KBM-7 (cell line): ENCODE results near the gene MATN4.

Source experiments
- DNase-seq: peaks from one replicate; pipeline ENCODE4 v3.0.0-alpha.2; 2015
- in situ Hi-C: fragments of 300-500 bp; cut with MboI; formaldehyde crosslinking; loops from 2 replicates; pipeline ENCODE4 v1.14.3; 2020; ENCODE audit warnings: low sequenced_read_pairs, low pct_unique_long_range_greater_than_20kb, mixed read lengths

The MATN4 gene

DNA sequence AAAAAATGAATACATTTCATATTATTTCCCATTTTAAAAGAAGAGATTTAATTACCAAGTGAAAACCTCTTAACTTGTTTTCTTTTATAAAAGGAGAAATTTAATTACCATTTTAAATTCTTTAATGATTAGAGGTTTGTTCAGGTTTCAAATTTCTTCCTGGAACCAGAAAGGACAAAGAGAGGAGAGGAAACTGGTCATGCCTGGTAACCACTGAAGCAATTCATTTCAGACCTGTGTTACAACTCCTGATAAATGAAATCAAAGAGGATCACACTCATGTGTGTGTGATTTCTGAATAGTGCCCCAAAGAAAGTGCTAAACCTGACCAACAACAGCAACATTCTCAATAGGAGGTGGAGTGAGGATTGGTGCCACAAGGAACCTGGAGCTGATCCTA is 41.1 kb downstream of the MATN4 start:
- in situ Hi-C loops, result no loop called here
- DNase-seq, result no peak

DNA sequence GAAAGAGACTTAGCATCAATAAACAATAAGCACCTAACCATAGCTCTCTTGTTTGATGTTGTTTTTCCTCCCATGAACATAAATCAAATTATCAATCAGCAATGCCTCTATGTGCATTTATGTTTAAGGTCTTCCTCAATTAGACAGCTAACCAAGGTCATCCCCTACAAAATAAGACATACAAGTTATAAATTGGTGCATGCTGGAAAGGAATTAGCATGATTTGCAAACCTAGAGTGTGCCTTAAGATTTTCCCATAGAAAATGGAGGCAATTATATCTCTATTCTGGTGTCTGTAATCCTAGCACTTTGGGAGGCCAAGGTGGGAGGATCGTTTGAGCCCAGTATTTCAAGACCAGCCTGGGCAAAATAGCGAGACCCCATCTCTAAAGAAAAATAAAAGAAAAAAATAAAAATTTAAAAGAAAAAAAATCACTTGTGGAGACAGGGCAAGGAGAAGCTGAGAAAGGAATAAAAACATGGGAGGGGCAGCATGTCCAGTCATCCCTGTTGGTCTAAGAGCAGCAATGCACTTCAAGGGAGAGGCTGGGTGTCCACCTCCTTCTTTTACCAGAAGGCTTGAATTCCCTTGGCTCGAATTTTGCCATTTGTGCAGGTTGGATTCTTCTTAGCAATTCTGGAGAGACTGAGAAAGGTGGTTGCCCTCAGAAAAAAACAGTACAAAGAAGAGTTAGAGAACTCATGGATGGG is 44.4 kb downstream of the MATN4 start:
- in situ Hi-C loops, result no loop called here

DNA sequence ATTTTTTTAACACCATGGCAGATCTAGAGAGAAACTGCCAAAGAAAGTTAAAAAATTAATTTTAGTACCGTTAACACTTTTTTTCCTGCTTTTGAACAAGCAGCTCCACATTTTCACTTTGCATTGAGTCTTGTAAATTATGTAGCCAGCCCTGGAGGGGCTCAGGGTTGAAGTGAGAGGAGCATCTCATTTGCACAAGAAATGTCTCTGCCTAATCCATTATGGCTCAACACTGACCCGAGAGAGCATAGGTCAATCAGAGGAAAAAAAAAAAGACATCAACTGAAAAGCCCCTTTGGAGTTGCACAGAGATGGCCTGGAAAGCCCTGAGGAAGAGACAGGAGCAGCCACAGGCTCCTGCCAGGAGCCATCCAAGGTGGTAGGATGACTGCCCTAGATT is 49.4 kb downstream of the MATN4 start:
- in situ Hi-C loops, result no loop called here
- DNase-seq, result no peak

More for the DNA sequence above, 44.4 kb downstream of the MATN4 start:
- DNase-seq, result no peak

- in situ Hi-C loops, result no loop called here
- DNase-seq, result no peak
Measured at GRCh38 chr20:45258259-45258658, 49.8 kb downstream of the MATN4 start.

DNA sequence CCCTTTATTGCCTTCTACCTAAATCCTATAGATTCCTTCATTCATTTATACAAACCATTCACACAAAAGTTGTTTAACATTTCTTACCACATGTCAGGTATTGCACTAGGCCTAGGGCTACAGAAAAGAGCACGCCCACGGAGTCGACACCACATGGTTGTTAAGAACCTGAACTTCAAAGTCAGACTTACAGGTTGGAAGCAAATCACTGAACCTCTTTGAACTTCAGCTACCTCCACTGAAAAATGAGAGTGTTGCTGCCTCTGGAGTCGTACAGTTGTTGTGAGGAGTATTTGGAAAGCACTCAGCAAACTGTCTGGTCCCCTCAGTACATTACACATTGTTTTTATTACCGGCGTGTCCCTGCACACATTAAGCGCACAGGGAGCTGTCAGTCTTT is 50.4 kb downstream of the MATN4 start:
- no peak for DNase-seq
- in situ Hi-C loops, result no loop called here

- DNase-seq, result no peak
- in situ Hi-C loops, result no loop called here
Measured at GRCh38 chr20:45257161-45257560, 50.9 kb downstream of the MATN4 start.

DNA sequence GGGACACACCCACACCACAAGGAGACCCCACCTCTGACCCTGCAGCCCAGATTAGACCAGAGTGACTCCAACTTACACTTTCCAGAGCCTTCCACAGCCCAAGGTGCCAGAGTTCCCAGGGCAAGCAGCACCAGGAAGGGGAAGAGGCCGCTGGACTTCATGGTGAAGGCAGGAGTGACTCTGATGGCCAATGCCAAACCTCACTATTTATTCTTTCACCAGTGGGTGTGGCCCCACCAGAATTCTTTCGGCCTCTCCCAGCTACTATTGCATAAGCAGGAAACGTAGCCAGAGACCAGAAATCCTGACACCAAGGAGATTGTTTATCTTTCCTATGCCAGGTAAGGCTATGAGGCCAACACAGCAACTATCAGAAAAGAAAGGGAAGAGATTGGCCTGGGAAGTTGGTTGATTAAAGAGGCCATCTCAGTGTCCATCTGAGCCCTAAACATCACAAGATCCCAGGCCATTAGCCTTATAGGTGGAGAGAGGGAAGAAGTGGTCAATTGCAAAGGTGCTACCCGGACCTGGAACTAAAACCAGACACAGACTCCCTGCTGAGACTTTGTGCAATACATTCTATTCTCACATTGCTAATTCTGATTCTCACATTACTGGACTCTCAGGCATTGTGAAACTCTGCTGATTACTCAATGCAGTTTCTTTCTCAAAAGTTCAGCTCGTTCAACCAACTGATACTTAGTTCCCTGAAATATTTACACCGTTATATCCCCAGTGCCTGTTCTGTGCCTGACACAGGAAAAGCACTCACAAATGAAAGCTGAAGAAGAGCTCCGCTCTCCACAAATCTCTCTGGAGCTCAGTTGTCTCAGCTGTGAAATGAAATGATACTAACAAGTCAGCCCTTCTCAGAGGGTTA is 53.5 kb downstream of the MATN4 start, which contains the start of gene SLPI:
TSS of gene SLPI (minus strand) at position 182 of the 880 bp plus-strand sequence. CDS start at position 161, 21 bp downstream.
- in situ Hi-C loops, result no loop called here
- no peak for DNase-seq

- in situ Hi-C loops, result no loop called here
Measured at GRCh38 chr20:45253261-45253660, 54.8 kb downstream of the MATN4 start.

DNA sequence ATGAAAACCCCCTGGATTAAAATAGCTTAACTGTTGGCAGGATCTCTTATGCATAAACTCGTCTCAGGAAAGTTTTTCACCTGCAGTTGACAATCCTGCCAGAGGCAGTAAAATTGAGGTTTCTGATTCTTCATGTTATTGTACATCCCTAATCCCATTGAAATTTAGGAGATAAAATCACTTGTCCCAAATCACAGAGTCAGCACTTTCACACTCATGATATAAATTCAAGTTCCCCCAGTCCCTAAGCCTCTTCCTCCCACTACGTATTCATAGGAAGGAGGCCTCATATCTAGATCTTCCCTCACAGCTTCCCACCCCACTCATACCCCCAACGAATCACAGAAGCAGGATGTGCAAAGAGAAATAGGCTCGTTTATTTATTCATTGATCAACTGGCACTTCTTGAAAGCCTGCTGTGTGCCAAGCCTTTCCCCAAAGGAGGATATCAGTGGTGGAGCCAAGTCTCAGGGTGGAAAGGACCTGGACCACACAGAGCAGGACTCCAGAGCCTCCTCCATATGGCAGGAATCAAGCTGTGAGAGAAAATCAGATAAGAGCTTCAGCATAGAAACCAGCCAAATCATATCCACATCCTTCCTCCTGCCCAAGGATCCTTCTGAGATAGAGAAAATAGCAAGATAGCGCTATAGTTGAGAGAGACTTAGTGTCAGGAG is 56.1 kb downstream of the MATN4 start:
- no peak for DNase-seq
- in situ Hi-C loops, result no loop called here

More at GRCh38 chr20:45253261-45253660, 54.8 kb downstream of the MATN4 start:
- DNase-seq, result no peak

DNA sequence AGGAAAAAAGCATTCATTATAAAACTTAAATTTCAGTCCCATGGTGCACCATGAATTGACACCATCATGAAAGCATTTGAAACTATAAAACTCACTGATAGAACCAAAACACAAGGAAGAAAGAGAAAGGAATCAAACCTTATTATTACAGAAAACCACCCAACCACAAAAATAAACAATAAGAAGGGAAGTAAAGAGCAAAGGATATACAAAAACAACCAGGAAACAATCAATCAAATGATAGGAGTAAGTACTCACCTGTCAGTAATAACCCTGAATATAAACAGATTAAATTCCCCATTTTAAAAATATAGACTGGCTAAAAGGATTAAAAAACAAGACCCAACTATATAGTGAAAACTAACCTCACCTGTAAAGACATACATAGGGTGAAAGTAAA is 59.5 kb downstream of the MATN4 start:
- in situ Hi-C loops, result no loop called here
- no peak for DNase-seq

- no peak for DNase-seq
- in situ Hi-C loops, result no loop called here
Measured at GRCh38 chr20:45247865-45248264, 60.2 kb downstream of the MATN4 start.

DNA sequence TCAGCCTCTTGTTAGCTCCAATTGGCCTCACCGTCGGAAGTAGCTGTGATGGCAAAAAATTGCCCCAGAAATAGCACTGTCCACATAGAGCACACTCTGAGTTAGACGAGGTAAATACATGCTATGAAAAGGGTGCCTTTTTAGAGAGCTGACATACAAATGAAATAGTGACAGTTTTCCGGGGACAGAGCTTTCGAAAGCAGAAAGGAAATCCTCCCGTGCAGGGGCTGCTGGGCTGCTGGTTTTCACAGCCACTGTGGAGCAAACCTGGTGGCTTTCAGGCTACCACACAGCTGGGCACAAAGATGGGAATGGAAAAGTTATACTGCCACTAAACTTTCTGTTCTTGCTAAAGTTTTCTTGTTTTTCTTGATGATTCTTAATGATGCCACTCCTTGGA is 62.0 kb downstream of the MATN4 start:
- in situ Hi-C loops, result no loop called here
- DNase-seq, result no peak
